H1 (cell line): ENCODE results near the gene C3. TPM values are rescaled to one million over a fixed set of nuclear protein-coding genes. Genes with fewer than 3 reads are reported as not detected.

Experiments used
- CTCF ChIA-PET: fragments of 300-600 bp; sonication (Branson Sonifier 250); formaldehyde crosslinking; loops from one replicate; lab custom pipeline; 2021; ENCODE audit not compliant: partially characterized antibody; lab: Charles Lee
- POLR2A ChIA-PET: fragments of 300-600 bp; sonication (Branson Sonifier 250); formaldehyde crosslinking; loops from one replicate; lab custom pipeline; 2021; ENCODE audit warnings: inconsistent platforms; ENCODE audit not compliant: partially characterized antibody; lab: Charles Lee
- DNase-seq, 2 experiments: peaks; one replicate each; pipeline versions ENCODE4 v3.0.0 to v3.0.0-alpha.2; 2010 to 2022; ENCODE audit warnings: low spot score in 2 of 2, low read depth in 1 of 2, mixed read lengths in 1 of 2
- FAIRE-seq: peaks from 2 replicates; lab custom pipeline; 2011; peaks lifted over from hg19 to GRCh38; lab: Jason Lieb, UNC
- H2AFZ ChIP-seq: 2 replicates; pipeline ENCODE4 v1.8.1; 2012; ENCODE audit warnings: low read length, inconsistent platforms
- H2AK5ac ChIP-seq: 2 replicates; pipeline ENCODE4 v1.6.1; 2013; ENCODE audit warnings: low read depth, low read length
- H2BK120ac ChIP-seq: replicated peaks from 2 replicates; pipeline ENCODE3; 2013; ENCODE audit warnings: low read depth, low read length, inconsistent platforms
- H2BK12ac ChIP-seq: 2 replicates; pipeline ENCODE4 v1.6.1; 2013; ENCODE audit warnings: low read depth, low read length
- H2BK15ac ChIP-seq: 2 replicates; pipeline ENCODE4 v1.6.1; 2013; ENCODE audit warnings: low read length
- H2BK20ac ChIP-seq: 2 replicates; pipeline ENCODE4 v1.6.1; 2013; ENCODE audit warnings: low read length
- H2BK5ac ChIP-seq: 2 replicates; pipeline ENCODE4 v1.6.1; 2013; ENCODE audit warnings: low read depth, low read length
- H3K14ac ChIP-seq: 2 replicates; pipeline ENCODE4 v1.6.1; 2013; ENCODE audit warnings: inconsistent platforms; ENCODE audit not compliant: insufficient read length
- H3K18ac ChIP-seq: 2 replicates; pipeline ENCODE4 v1.6.1; 2013; ENCODE audit warnings: low read length; ENCODE audit errors: extremely low read depth
- H3K23ac ChIP-seq: 2 replicates; pipeline ENCODE4 v1.6.1; 2013; ENCODE audit warnings: inconsistent platforms; ENCODE audit not compliant: insufficient read length
- H3K23me2 ChIP-seq: 2 replicates; pipeline ENCODE4 v1.6.1; 2013; ENCODE audit warnings: low read depth, low read length
- H3K27ac ChIP-seq: 2 replicates; pipeline ENCODE4 v1.6.1; 2011; ENCODE audit warnings: low read depth, low read length, inconsistent platforms
- H3K27me3 ChIP-seq, 4 experiments: replicated peaks in 1 of 4; 1 replicate in 1 of 4; 2 replicates in 3 of 4; pipeline versions ENCODE4 v1.6.1 to v1.8.1; 2011 to 2013; ENCODE audit warnings: low read length in 3 of 4, mild to moderate bottlenecking in 3 of 4, inconsistent platforms in 2 of 4, mixed read lengths in 2 of 4, moderate library complexity in 1 of 4; ENCODE audit not compliant: control insufficient read depth in 3 of 4, insufficient read depth in 3 of 4; ENCODE audit errors: extremely low read depth in 1 of 4
- H3K36me3 ChIP-seq, 4 experiments: 2 replicates each; pipeline versions ENCODE4 v1.6.1 to v1.8.1; 2011 to 2013; ENCODE audit warnings: mild to moderate bottlenecking in 4 of 4, low read length in 3 of 4, moderate library complexity in 2 of 4, control low read depth in 1 of 4, inconsistent platforms in 1 of 4; ENCODE audit not compliant: insufficient read depth in 4 of 4, control insufficient read depth in 2 of 4
- H3K4ac ChIP-seq: replicated peaks from 2 replicates; pipeline ENCODE3; 2013; ENCODE audit warnings: low read length, low read depth, mixed read lengths, inconsistent platforms; ENCODE audit not compliant: insufficient read length
- H3K4me1 ChIP-seq, 4 experiments: replicated peaks in 1 of 4; 1 replicate in 1 of 4; 2 replicates in 3 of 4; pipeline versions ENCODE4 v1.6.1 to v1.8.1; 2011 to 2013; ENCODE audit warnings: low read length in 3 of 4, inconsistent platforms in 2 of 4, mixed read lengths in 1 of 4; ENCODE audit not compliant: insufficient read depth in 4 of 4, control insufficient read depth in 3 of 4
- H3K4me2 ChIP-seq, 2 experiments: 2 replicates each; pipeline versions ENCODE4 v1.6.1 to v1.8.1; 2011 to 2013; ENCODE audit warnings: low read depth in 2 of 2, low read length in 2 of 2, control low read depth in 1 of 2, inconsistent platforms in 1 of 2, mild to moderate bottlenecking in 1 of 2; ENCODE audit not compliant: insufficient read depth in 1 of 2
- H3K4me3 ChIP-seq, 4 experiments: fragments of 200-600, 300-600 bp in 1 of 4; sonication (generic), shearing (Covaris generic), sonication (Bioruptor Twin) in 1 of 4; 2 replicates each; pipeline versions ENCODE4 v1.5.1 to v1.8.1; 2011 to 2016; ENCODE audit warnings: low read length in 4 of 4, low read depth in 3 of 4, control low read depth in 2 of 4, inconsistent platforms in 2 of 4, mild to moderate bottlenecking in 2 of 4, mixed read lengths in 1 of 4, moderate library complexity in 1 of 4; ENCODE audit not compliant: insufficient read depth in 2 of 4; ENCODE audit errors: extremely low read depth in 1 of 4
- H3K56ac ChIP-seq: replicated peaks from 2 replicates; pipeline ENCODE3; 2013; ENCODE audit warnings: low read depth, mild to moderate bottlenecking, mixed read lengths, low read length, inconsistent platforms; ENCODE audit not compliant: insufficient read length
- H3K79me1 ChIP-seq: 2 replicates; pipeline ENCODE4 v1.6.1; 2013; ENCODE audit warnings: low read depth, low read length, control low read depth
- H3K79me2 ChIP-seq, 2 experiments: 2 replicates each; pipeline versions ENCODE4 v1.6.1 to v1.8.1; 2012 to 2013; ENCODE audit warnings: low read length in 2 of 2, mild to moderate bottlenecking in 2 of 2, inconsistent platforms in 1 of 2; ENCODE audit not compliant: insufficient read depth in 2 of 2, control insufficient read depth in 1 of 2
- H3K9ac ChIP-seq, 4 experiments: replicated peaks in 1 of 4; 1 replicate in 1 of 4; 2 replicates in 3 of 4; pipeline versions ENCODE4 v1.6.1 to v1.8.1; 2011 to 2013; ENCODE audit warnings: low read depth in 3 of 4, low read length in 3 of 4, control low read depth in 2 of 4, mild to moderate bottlenecking in 2 of 4, moderate library complexity in 2 of 4, inconsistent platforms in 1 of 4; ENCODE audit errors: extremely low read depth in 1 of 4
- H3K9me3 ChIP-seq, 2 experiments: 2 replicates each; pipeline versions ENCODE4 v1.6.1 to v1.8.1; 2012 to 2013; ENCODE audit warnings: mild to moderate bottlenecking in 2 of 2, moderate library complexity in 2 of 2, control low read depth in 1 of 2, inconsistent platforms in 1 of 2, low read depth in 1 of 2, low read length in 1 of 2, mixed read lengths in 1 of 2; ENCODE audit not compliant: insufficient read depth in 2 of 2
- H4K20me1 ChIP-seq, 2 experiments: replicated peaks in 1 of 2; 2 replicates each; pipeline versions ENCODE3 to v1.8.1; 2011 to 2013; ENCODE audit warnings: inconsistent platforms in 2 of 2, low read length in 2 of 2, mild to moderate bottlenecking in 1 of 2; ENCODE audit not compliant: insufficient read depth in 2 of 2, control insufficient read depth in 1 of 2
- H4K5ac ChIP-seq: 2 replicates; pipeline ENCODE4 v1.6.1; 2013; ENCODE audit warnings: low read length, low read depth, mixed read lengths, inconsistent platforms; ENCODE audit not compliant: insufficient read length
- H4K8ac ChIP-seq: 2 replicates; pipeline ENCODE4 v1.8.0; 2013; ENCODE audit warnings: mild to moderate bottlenecking, moderate library complexity, low read length, inconsistent platforms; ENCODE audit not compliant: insufficient read depth; ENCODE audit errors: extremely low read depth
- H4K91ac ChIP-seq: replicated peaks from 2 replicates; pipeline ENCODE3; 2013; ENCODE audit warnings: low read length, mixed read lengths, inconsistent platforms; ENCODE audit not compliant: insufficient read length
- ASH2L ChIP-seq: fragments of 200-600, 300-600 bp; sonication (generic); IDR thresholded peaks from one replicate; pipeline ENCODE4 v1.7.1; 2017; ENCODE audit warnings: low read length
- GTF2F1 ChIP-seq: IDR thresholded peaks from 2 replicates; pipeline ENCODE4 v1.6.1; 2012; ENCODE audit warnings: low read depth, low read length, improper control_type of control experiment, borderline replicate concordance
- KDM1A ChIP-seq: fragments of 200-600, 300-600 bp; sonication (generic); IDR thresholded peaks from 2 replicates; pipeline ENCODE4 v1.7.1; 2016; ENCODE audit warnings: mild to moderate bottlenecking, low read length, borderline replicate concordance
- SIN3A ChIP-seq, 2 experiments: IDR thresholded peaks in 1 of 2; conservative IDR thresholded peaks in 1 of 2; 2 replicates each; pipeline ENCODE4 v1.6.1; 2011 to 2012; ENCODE audit warnings: low read length in 2 of 2, improper control_type of control experiment in 1 of 2, low read depth in 1 of 2, mild to moderate bottlenecking in 1 of 2
- SP2 ChIP-seq: IDR thresholded peaks from 2 replicates; pipeline ENCODE4 v1.6.1; 2012; ENCODE audit warnings: mild to moderate bottlenecking, low read length, inconsistent platforms
- SRF ChIP-seq: IDR thresholded peaks from 2 replicates; pipeline ENCODE4 v1.6.1; 2011; ENCODE audit warnings: mild to moderate bottlenecking, low read depth, low read length, moderate library complexity
- WGBS, 2 experiments: shearing (Covaris generic) in 1 of 2; methylation state at CpG; one replicate each; pipeline versions ENCODE4 v1.1.6 to v1.1.7; 2013 to 2015; ENCODE audit warnings: low lambda C conversion rate in 2 of 2, mixed read lengths in 2 of 2, inconsistent platforms in 1 of 2, low coverage in 1 of 2, missing lambda C conversion rate in 1 of 2; ENCODE audit not compliant: insufficient replicate concordance in 2 of 2, insufficient coverage in 1 of 2, insufficient read length in 1 of 2; ENCODE audit errors: extremely low coverage in 1 of 2, missing lambda C conversion rate in 1 of 2; 5-methylcytosine and 5-hydroxymethylcytosine counted together
- polyA plus RNA-seq, 7 experiments: library from polyadenylated mRNA; depleted of rRNA in 3 of 7; stranded (reverse) in 5 of 7; unstranded in 2 of 7; fragments of >200 nt in 5 of 7; fragments of 200-250 nt in 2 of 7; gene quantifications; 1 replicate in 5 of 7; 2 replicates in 1 of 7; 4 replicates in 1 of 7; pipeline versions ENCODE4 v1.2.1 to v1.2.3, GENCODE V29; 2011 to 2013; ENCODE audit warnings: missing spikeins in 2 of 7, mixed read lengths in 2 of 7
- total RNA-seq: library from RNA; stranded (reverse); fragmentation: NEBNext Ultra II Directional; extraction: Animal tissue kit (Norgen Biotek cat#: 25700); gene quantifications from 2 replicates; pipeline ENCODE4 v1.2.1, GENCODE V29; 2021
- TF ChIP-seq, protein P1 (sequence below): IDR thresholded peaks from 2 replicates; pipeline ENCODE4 v1.6.1; 2011; ENCODE audit warnings: low read length, improper control_type of control experiment

C3 gene
- total and polyA plus RNA-seq, 2 of the 8 experiments (the other 6 are each of a cell fraction or from before 2014, with no cell fraction given): 6.4 to 12.8 TPM

- no peak for FAIRE-seq
- H4K91ac ChIP-seq: peak overlapping the region; percentile 49
- 90% methylated on average over 4 of the region's 4 CpGs; no CpG with 5 or more reads in 1 of the 2 experiments for WGBS, 2 experiments
- no peak overlapping the region for H3K14ac ChIP-seq
- no peak overlapping the region for H3K9ac ChIP-seq
- H4K5ac ChIP-seq: no peak overlapping the region
- H2BK5ac ChIP-seq: 0 out of 2 replicates have a peak overlapping the region, but pooled peaks have one; percentile 54
- H2BK15ac ChIP-seq: peak overlapping the region; percentile 83; the same call in 1 of the 2 replicates
- no peaks in the 10 kb centered on the region for H3K36me3 ChIP-seq
- H3K9me3 ChIP-seq: no peaks in the 10 kb centered on the region
- peak overlapping the region in 1 of 2 experiments; percentile 83; a peak in 1 of 4 replicates for H3K4me2 ChIP-seq
- H3K79me2 ChIP-seq: no peaks in the 10 kb centered on the region
- H3K18ac ChIP-seq: no peak overlapping the region
- no peak for DNase-seq
- no peaks in the 10 kb centered on the region for H3K27me3 ChIP-seq
- H2AFZ ChIP-seq: no peak overlapping the region
- no peak overlapping the region for H3K27ac ChIP-seq
- no peak overlapping the region for H3K23ac ChIP-seq
- TF ChIP-seq KDM1A (no peak), SP2 (no peak), ASH2L (no peak), SRF (no peak), SIN3A (conservative IDR thresholded peaks at IDR 0.05 in 1 of 2, IDR thresholded peaks at IDR 0.05 in 1 of 2; ENCODE audit: low read depth in 1 of 2, low read length in 2 of 2) (no peak), GTF2F1 (no peak)
- TF ChIP-seq, protein P1, sequence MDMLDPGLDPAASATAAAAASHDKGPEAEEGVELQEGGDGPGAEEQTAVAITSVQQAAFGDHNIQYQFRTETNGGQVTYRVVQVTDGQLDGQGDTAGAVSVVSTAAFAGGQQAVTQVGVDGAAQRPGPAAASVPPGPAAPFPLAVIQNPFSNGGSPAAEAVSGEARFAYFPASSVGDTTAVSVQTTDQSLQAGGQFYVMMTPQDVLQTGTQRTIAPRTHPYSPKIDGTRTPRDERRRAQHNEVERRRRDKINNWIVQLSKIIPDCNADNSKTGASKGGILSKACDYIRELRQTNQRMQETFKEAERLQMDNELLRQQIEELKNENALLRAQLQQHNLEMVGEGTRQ: no peak
- CTCF ChIA-PET: interaction anchor here (0.9 to 1.8 kb wide), 2 partner anchors 47 to 54 kb away, joined by 3 to 5 read pairs; no protein-coding TSS in a partner anchor
- H3K79me1 ChIP-seq: no peaks in the 10 kb centered on the region
- H3K56ac ChIP-seq: peak overlapping the region; percentile 2
- no peak overlapping the region; the same call in 1 of the 2 replicates for H2BK20ac ChIP-seq
- H3K4me3 ChIP-seq: no peak overlapping the region
- peak overlapping the region; percentile 18; the same call in 1 of the 2 replicates for H2AK5ac ChIP-seq
- H3K4ac ChIP-seq: no peak overlapping the region
- H4K8ac ChIP-seq: no peak overlapping the region; the same call in 1 of the 2 replicates
- H3K4me1 ChIP-seq: peaks cover 3 to 13% (median 7%) of the 10 kb centered on the region in 4 experiments
- POLR2A ChIA-PET: no interaction called here
- no peaks in the 10 kb centered on the region for H4K20me1 ChIP-seq
- peak overlapping the region; percentile 4; the same call in 1 of the 2 replicates for H2BK12ac ChIP-seq
- H3K23me2 ChIP-seq: peaks cover 7% of the 10 kb centered on the region
- H2BK120ac ChIP-seq: no peak overlapping the region
Measured at GRCh38 chr19:6678690-6679109, 41.8 kb downstream of the C3 start.
